Activated CD8-positive, alpha-beta memory T cell treated with anti-CD3 and anti-CD28 coated beads for 1 hour (primary cell): ENCODE results near the gene KLHDC7B.

Experiments
- DNase-seq, 2 donors: peaks; one replicate each; pipeline ENCODE4 v3.0.0-alpha.2; 2020; ENCODE audit warnings: low read depth in 1 of 2; ENCODE audit errors: extremely low read depth in 1 of 2

The KLHDC7B gene

GRCh38 chr22:50585238-50585637, 39.5 kb downstream of the KLHDC7B start:
- DNase-seq = no peak

GRCh38 chr22:50585781-50586180, 40.1 kb downstream of the KLHDC7B start:
- DNase-seq = no peak

GRCh38 chr22:50586416-50586815, 40.7 kb downstream of the KLHDC7B start:
- DNase-seq = no peak

- no peak for DNase-seq
Observed at GRCh38 chr22:50587407-50587806, 41.7 kb downstream of the KLHDC7B start.

GRCh38 chr22:50595189-50595588, 49.5 kb downstream of the KLHDC7B start:
- DNase-seq = no peak

GRCh38 chr22:50597097-50597496, 51.4 kb downstream of the KLHDC7B start:
- no peak for DNase-seq

GRCh38 chr22:50599816-50600455, 54.2 kb downstream of the KLHDC7B start:
- DNase-seq = peak in 1 of 2 donors; percentile 49

GRCh38 chr22:50600538-50600937, 54.8 kb downstream of the KLHDC7B start, which contains the start of gene MAPK8IP2:
TSS of gene MAPK8IP2 (plus strand) at chr22:50600793. CDS start at chr22:50600819, 26 bp downstream.
- no peak for DNase-seq
